Measurements from ENCODE around the gene PHLPP2. TPM values are rescaled to one million over a fixed set of nuclear protein-coding genes. Genes with fewer than 3 reads are reported as not detected.

PHLPP2 gene
- total RNA-seq, 1 donor from 2014 or later: 10.2 TPM

DNA sequence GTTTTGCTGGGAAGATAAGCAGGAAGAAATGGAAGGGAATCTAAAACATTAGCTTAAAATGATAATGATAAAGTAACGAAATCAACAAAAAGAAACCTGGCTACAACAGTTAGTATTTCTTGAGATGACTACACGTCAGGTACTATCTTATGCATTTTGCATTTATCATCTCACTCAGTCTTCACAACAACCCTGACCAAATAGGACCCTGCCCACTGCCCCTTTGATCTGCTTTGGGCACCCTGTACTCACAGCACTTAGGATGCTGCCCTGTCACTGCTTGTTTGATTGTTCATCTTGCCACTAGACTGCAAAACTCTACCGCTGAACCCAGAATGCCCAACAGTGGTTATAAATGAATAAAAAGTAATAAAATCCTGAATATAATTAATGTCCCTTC is 53.3 kb downstream of the PHLPP2 start:
- H3K27ac Mint-ChIP-seq (ENCODE audit: unreplicated experiment): no peak overlapping the region
- no peak overlapping the region for H3K4me3 Mint-ChIP-seq (ENCODE audit: unreplicated experiment)
- no peaks in the 10 kb centered on the region for H3K27me3 Mint-ChIP-seq (ENCODE audit: low read depth)
- no peaks in the 10 kb centered on the region for H3K9me3 Mint-ChIP-seq (ENCODE audit: low read depth)
- DNase-seq (ENCODE audit: low spot score): no peak
- peaks cover 34% of the 10 kb centered on the region for H3K36me3 Mint-ChIP-seq (ENCODE audit: low read depth)
- H3K4me1 Mint-ChIP-seq (ENCODE audit: low read depth): no peaks in the 10 kb centered on the region
- TF ChIP-seq, protein P1, sequence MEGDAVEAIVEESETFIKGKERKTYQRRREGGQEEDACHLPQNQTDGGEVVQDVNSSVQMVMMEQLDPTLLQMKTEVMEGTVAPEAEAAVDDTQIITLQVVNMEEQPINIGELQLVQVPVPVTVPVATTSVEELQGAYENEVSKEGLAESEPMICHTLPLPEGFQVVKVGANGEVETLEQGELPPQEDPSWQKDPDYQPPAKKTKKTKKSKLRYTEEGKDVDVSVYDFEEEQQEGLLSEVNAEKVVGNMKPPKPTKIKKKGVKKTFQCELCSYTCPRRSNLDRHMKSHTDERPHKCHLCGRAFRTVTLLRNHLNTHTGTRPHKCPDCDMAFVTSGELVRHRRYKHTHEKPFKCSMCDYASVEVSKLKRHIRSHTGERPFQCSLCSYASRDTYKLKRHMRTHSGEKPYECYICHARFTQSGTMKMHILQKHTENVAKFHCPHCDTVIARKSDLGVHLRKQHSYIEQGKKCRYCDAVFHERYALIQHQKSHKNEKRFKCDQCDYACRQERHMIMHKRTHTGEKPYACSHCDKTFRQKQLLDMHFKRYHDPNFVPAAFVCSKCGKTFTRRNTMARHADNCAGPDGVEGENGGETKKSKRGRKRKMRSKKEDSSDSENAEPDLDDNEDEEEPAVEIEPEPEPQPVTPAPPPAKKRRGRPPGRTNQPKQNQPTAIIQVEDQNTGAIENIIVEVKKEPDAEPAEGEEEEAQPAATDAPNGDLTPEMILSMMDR (IDR thresholded peaks at IDR 0.05): no peak

DNA sequence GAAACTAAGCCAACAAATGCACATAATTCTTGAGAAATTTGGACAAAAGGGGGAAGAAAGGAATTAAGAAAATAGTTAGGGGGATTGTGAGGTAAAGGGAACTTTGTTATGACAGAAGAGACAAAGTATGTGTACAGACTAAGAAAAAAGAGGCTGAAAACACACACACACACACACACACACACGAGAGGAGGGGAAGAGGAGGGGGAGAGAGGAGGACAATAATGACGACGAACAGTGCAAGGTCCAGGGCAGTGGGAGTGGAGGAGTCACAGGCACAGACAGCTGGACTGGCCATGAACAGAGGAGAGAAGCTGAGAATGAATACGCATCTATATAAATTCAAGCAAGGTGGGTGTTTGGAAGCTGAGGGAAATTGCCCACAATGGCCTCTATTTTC is 54.0 kb downstream of the PHLPP2 start:
- Mint-ChIP-seq H3K4me1 (ENCODE audit: low read depth) (no peaks in the 10 kb centered on the region), H3K27ac (ENCODE audit: unreplicated experiment) (no peak overlapping the region)

DNA sequence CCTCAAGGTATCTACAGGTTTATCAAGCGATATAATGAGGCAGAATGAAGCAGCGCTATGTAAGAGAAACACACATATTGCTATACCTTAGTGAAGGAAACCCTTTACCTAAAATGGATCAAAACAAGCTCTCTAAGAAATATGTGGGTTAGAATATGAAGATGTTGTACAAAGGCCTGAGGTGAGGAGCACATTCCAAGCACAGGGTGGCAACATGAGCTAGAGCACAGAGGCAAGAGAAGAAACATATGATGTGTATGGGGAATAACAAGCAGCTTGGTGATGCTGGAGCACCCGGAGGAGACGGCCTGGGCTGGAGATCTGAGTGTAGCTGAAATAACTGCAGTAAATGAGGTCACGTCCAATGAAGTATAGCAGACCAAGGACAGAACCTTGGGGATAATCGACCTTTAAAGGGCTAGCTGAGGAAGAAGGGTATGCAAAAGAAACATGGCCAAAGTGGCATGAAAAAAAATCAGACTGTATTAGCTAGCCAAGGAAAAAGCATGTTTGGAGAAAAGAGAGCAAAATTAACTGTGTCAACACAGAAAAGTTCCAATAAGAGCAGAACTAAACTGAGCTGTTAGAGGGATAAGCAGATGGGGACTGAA is 54.5 kb downstream of the PHLPP2 start:
- TF ChIP-seq, protein P1 (IDR thresholded peaks at IDR 0.05): peak; percentile 20
- peaks cover 31% of the 10 kb centered on the region for H3K36me3 Mint-ChIP-seq (ENCODE audit: low read depth)
- H3K4me1 Mint-ChIP-seq (ENCODE audit: low read depth): no peaks in the 10 kb centered on the region
- H3K27me3 Mint-ChIP-seq (ENCODE audit: low read depth): no peaks in the 10 kb centered on the region
- no peak for DNase-seq (ENCODE audit: low spot score)
- H3K9me3 Mint-ChIP-seq (ENCODE audit: low read depth): no peaks in the 10 kb centered on the region
- H3K4me3 Mint-ChIP-seq (ENCODE audit: unreplicated experiment): no peak overlapping the region
- no peak overlapping the region for H3K27ac Mint-ChIP-seq (ENCODE audit: unreplicated experiment)

More for the DNA sequence above, 54.0 kb downstream of the PHLPP2 start:
- TF ChIP-seq, protein P1 (IDR thresholded peaks at IDR 0.05): no peak
- peaks cover 33% of the 10 kb centered on the region for H3K36me3 Mint-ChIP-seq (ENCODE audit: low read depth)
- no peak overlapping the region for H3K4me3 Mint-ChIP-seq (ENCODE audit: unreplicated experiment)
- H3K27me3 Mint-ChIP-seq (ENCODE audit: low read depth): no peaks in the 10 kb centered on the region
- DNase-seq (ENCODE audit: low spot score): no peak
- H3K9me3 Mint-ChIP-seq (ENCODE audit: low read depth): no peaks in the 10 kb centered on the region

DNA sequence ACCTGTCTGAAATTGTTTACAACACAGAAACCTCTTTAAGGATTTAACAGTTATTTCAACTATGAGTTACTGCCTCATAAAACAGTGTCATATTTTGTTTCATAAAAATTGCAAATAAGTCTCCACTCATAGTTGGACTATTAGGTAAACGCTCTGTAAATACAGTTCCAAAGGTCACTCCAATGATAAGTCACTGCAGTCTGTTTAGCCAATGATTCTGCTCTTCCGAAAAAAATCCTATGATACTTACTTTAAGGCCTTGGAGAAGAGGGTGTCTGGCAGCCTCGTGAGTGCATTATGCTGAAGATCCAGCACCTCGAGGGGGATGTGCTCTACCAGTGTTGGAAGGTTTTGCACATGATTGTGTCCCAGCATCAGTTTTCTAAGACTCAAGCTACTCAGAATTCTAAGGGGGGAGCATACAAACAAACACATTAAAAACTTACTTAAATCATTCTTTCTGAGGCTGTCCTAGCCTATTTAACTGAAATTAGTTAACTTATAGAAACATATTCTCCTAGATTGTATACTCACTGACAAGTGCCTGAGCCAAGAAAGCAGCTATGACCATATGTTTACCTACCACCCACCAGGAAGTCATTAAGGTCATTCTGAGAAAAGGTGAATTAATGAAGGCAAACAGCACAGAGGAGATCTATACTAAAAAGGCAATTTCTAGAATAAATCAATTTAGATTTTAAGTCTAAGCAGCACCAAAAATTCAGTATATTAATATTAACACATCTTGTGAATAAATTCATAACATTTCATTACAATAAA is 57.4 kb downstream of the PHLPP2 start:
- TF ChIP-seq, protein P1 (IDR thresholded peaks at IDR 0.05): no peak
- Mint-ChIP-seq H3K4me3 (ENCODE audit: unreplicated experiment) (no peak overlapping the region), H3K4me1 (ENCODE audit: low read depth) (no peaks in the 10 kb centered on the region), H3K36me3 (ENCODE audit: low read depth) (peaks cover 36% of the 10 kb centered on the region), H3K27ac (ENCODE audit: unreplicated experiment) (no peak overlapping the region), H3K27me3 (ENCODE audit: low read depth) (no peaks in the 10 kb centered on the region), H3K9me3 (ENCODE audit: low read depth) (no peaks in the 10 kb centered on the region)
- DNase-seq (ENCODE audit: low spot score): no peak

DNA sequence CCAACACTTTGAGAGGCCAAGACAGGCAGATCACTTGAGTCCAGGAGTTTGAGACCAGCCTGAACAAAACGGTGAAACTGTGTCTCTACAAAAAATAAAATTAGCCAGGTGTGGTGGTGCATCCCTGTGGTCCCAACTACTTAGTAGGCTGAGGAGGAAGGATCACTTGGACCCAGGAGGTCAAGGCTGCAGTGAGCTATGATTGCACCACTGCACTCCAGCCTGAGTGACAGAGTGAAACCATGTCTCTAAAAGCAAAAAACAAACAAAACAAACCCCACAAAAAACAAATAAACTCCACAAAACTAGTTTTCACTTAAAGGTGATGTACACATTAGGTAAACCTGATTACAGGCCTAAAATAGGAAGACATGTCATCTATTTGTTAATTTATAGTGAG is 58.2 kb downstream of the PHLPP2 start:
- no peaks in the 10 kb centered on the region for H3K4me1 Mint-ChIP-seq (ENCODE audit: low read depth)
- H3K9me3 Mint-ChIP-seq (ENCODE audit: low read depth): no peaks in the 10 kb centered on the region
- H3K27ac Mint-ChIP-seq (ENCODE audit: unreplicated experiment): no peak overlapping the region
- DNase-seq (ENCODE audit: low spot score): no peak
- H3K4me3 Mint-ChIP-seq (ENCODE audit: unreplicated experiment): no peak overlapping the region
- H3K36me3 Mint-ChIP-seq (ENCODE audit: low read depth): peaks cover 34% of the 10 kb centered on the region
- no peaks in the 10 kb centered on the region for H3K27me3 Mint-ChIP-seq (ENCODE audit: low read depth)
- TF ChIP-seq, protein P1 (IDR thresholded peaks at IDR 0.05): no peak
